ENCODE measurements around the gene SNTA1. TPM values are rescaled to one million over a fixed set of nuclear protein-coding genes. Genes with fewer than 3 reads are reported as not detected.

The SNTA1 gene
- total RNA-seq, 4 donors from 2014 or later, result 6.3 to 27.3 (median 14.0) TPM

- H3K27me3 ChIP-seq, result no peaks in the 10 kb centered on the region
- intact Hi-C loops (cut with DNase I), result no loop called here
- H3K36me3 ChIP-seq, result peaks cover 0 to 69% (median 4%) of the 10 kb centered on the region in 3 donors
- TF ChIP-seq, protein P1, sequence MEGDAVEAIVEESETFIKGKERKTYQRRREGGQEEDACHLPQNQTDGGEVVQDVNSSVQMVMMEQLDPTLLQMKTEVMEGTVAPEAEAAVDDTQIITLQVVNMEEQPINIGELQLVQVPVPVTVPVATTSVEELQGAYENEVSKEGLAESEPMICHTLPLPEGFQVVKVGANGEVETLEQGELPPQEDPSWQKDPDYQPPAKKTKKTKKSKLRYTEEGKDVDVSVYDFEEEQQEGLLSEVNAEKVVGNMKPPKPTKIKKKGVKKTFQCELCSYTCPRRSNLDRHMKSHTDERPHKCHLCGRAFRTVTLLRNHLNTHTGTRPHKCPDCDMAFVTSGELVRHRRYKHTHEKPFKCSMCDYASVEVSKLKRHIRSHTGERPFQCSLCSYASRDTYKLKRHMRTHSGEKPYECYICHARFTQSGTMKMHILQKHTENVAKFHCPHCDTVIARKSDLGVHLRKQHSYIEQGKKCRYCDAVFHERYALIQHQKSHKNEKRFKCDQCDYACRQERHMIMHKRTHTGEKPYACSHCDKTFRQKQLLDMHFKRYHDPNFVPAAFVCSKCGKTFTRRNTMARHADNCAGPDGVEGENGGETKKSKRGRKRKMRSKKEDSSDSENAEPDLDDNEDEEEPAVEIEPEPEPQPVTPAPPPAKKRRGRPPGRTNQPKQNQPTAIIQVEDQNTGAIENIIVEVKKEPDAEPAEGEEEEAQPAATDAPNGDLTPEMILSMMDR (IDR thresholded peaks at IDR 0.05), result no peak
- TF ChIP-seq POLR2A (IDR thresholded peaks at IDR 0.05), result no peak
- WGBS, 2 donors, result 84 to 89% methylated on average over 5 to 6 of the region's 7 CpGs
- H3K27ac ChIP-seq, result no peak overlapping the region
- peaks cover 0 to 6% (median 0%) of the 10 kb centered on the region in 3 donors for H3K4me1 ChIP-seq
- DNase-seq, result no peak
- H3K9me3 ChIP-seq, result no peaks in the 10 kb centered on the region
- H3K4me3 ChIP-seq, result no peak overlapping the region
Observed at GRCh38 chr20:33411711-33412483, 31.7 kb downstream of the SNTA1 start.

DNA sequence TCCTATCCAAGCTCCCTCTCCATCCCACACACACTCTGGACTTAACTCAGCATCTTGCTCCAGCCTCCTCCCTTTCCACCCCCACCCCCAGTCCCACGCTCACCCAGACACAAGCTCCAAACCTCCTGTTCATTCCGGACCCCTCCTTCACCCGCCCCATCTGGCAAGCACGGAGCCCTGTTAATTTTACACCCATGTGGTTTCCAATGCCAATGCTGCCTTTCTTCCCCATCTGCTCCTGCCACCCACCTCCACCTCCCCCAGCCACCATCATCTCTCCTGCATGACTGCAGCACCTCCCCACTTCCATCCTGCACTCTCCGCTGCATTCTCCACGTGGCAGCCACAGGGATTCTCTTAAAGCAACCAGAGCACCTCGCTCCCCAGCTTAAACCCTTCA is 32.3 kb downstream of the SNTA1 start:
- TF ChIP-seq POLR2A (IDR thresholded peaks at IDR 0.05), result no peak
- TF ChIP-seq, protein P1 (IDR thresholded peaks at IDR 0.05), result no peak
- Histone ChIP-seq H3K4me1 (peaks cover 0 to 6% (median 0%) of the 10 kb centered on the region in 3 donors), H3K27me3 (no peaks in the 10 kb centered on the region), H3K9me3 (no peaks in the 10 kb centered on the region), H3K4me3 (no peak overlapping the region), H3K27ac (no peak overlapping the region), H3K36me3 (peaks cover 0 to 75% (median 4%) of the 10 kb centered on the region in 3 donors)
- intact Hi-C loops (cut with DNase I), result no loop called here
- no peak for DNase-seq
- WGBS, 2 donors, result 87 to 91% methylated on average over 7 of the region's 7 CpGs

GRCh38 chr20:33410081-33410742 is 33.4 kb downstream of the SNTA1 start:
- Histone ChIP-seq H3K27me3 (no peaks in the 10 kb centered on the region), H3K4me3 (no peak overlapping the region), H3K36me3 (peaks cover 0 to 80% (median 4%) of the 10 kb centered on the region in 3 donors), H3K27ac (no peak overlapping the region), H3K9me3 (no peaks in the 10 kb centered on the region), H3K4me1 (no peaks in the 10 kb centered on the region)
- no peak for TF ChIP-seq POLR2A (IDR thresholded peaks at IDR 0.05)
- TF ChIP-seq, protein P1 (IDR thresholded peaks at IDR 0.05), result no peak
- intact Hi-C loops (cut with DNase I), result no loop called here
- 70 to 75% methylated on average over 3 to 5 of the region's 15 CpGs for WGBS, 2 donors
- DNase-seq, result no peak

GRCh38 chr20:33408716-33409654 is 34.6 kb downstream of the SNTA1 start:
- DNase-seq, result no peak
- intact Hi-C loops (cut with DNase I), result no loop called here
- 65 to 82% methylated on average over 8 to 14 of the region's 18 CpGs for WGBS, 2 donors
- H3K4me3 ChIP-seq, result no peak overlapping the region
- H3K4me1 ChIP-seq, result peaks cover 0 to 8% (median 2%) of the 10 kb centered on the region in 3 donors
- TF ChIP-seq, protein P1 (IDR thresholded peaks at IDR 0.05), result no peak
- TF ChIP-seq POLR2A (IDR thresholded peaks at IDR 0.05), result no peak
- H3K9me3 ChIP-seq, result no peaks in the 10 kb centered on the region
- no peaks in the 10 kb centered on the region for H3K27me3 ChIP-seq
- peaks cover 0 to 73% (median 4%) of the 10 kb centered on the region in 3 donors for H3K36me3 ChIP-seq
- no peak overlapping the region for H3K27ac ChIP-seq

All from esophagus squamous epithelium (tissue), 5 donors.